Peyer's patch (tissue), 4 donors: Measurements from ENCODE around the gene COX8C. TPM values are rescaled to one million over a fixed set of nuclear protein-coding genes. Genes with fewer than 3 reads are reported as not detected.
"Not testable (repeated sequence)": the region's sequence is repeated elsewhere in the genome, so short reads cannot be mapped to it uniquely, and the experiment has no call there.

Experiments used
- DNase-seq, 3 donors: peaks; one replicate each; pipeline ENCODE4 v3.0.0-alpha.2; 2017 to 2019
- H3K27ac ChIP-seq, 4 donors: fragments of 200-600 bp; sonication (generic); one replicate each; pipeline ENCODE4 v1.5.1; 2016 to 2019
- H3K27me3 ChIP-seq, 2 donors: fragments of 200-600 bp; sonication (generic); one replicate each; pipeline ENCODE4 v1.5.1; 2019
- H3K36me3 ChIP-seq, 3 donors: fragments of 200-600 bp; sonication (generic); one replicate each; pipeline ENCODE4 v1.5.1; 2016 to 2019
- H3K4me1 ChIP-seq, 4 donors: fragments of 200-600 bp; sonication (generic); one replicate each; pipeline ENCODE4 v1.5.1; 2016 to 2019
- H3K4me3 ChIP-seq, 4 donors: fragments of 200-600 bp; sonication (generic); 1 replicate in 3 of 4; 2 replicates in 1 of 4; pipeline ENCODE4 v1.5.1; 2016 to 2019; ENCODE audit warnings: mild to moderate bottlenecking in 1 of 4
- H3K9me3 ChIP-seq, 4 donors: fragments of 200-600 bp; sonication (generic); one replicate each; pipeline ENCODE4 v1.5.1; 2016 to 2019; ENCODE audit warnings: mild to moderate bottlenecking in 1 of 4
- CTCF ChIP-seq, 6 experiments: fragments of 450-650 bp in 4 of 6; fragments of 200-600 bp in 2 of 6; sonication (generic) in 1 of 6; IDR thresholded peaks; one replicate each; pipeline ENCODE4 v1.5.1; 2017 to 2019; ENCODE audit warnings: antibody characterized with exemption in 6 of 6, mild to moderate bottlenecking in 3 of 6, moderate library complexity in 1 of 6
- POLR2A ChIP-seq, 2 donors: fragments of 450-650 bp; IDR thresholded peaks; one replicate each; pipeline ENCODE4 v1.5.1; 2017; ENCODE audit warnings: antibody characterized with exemption in 2 of 2, mild to moderate bottlenecking in 2 of 2, moderate library complexity in 2 of 2
- small RNA-seq, 2 donors: library from RNA; depleted of rRNA; stranded (forward); fragments of <200 nt; gene quantifications; one replicate each; pipeline ENCODE3, GENCODE V24; 2016
- total RNA-seq, 4 donors: library from RNA; depleted of rRNA; stranded (reverse); fragments of >200 nt; gene quantifications; one replicate each; pipeline ENCODE4 v1.1.0, GENCODE V29; 2016

COX8C gene
- total RNA-seq, 4 donors from 2014 or later: not detected

DNA sequence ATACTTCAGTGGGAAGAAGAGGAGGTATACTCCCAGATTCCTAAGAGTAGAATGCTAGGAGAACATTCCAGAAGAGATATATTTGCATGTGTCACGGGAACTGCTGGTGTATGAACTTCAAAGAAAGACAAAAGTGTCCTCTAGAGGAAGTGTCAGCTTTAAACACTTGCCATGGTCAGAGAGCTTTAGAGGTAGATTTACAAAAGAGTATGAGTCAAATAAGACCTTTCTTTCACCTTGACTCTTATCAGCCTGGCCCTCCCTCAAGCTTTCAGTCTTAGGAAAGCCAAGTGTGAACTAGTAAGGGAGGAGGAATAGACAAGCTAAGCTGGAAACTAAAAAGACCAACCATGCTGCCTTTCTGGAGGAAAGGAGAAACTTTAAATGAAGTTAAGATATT is 34.7 kb downstream of the COX8C start:
- no peak for TF ChIP-seq CTCF (IDR thresholded peaks at IDR 0.05)
- TF ChIP-seq POLR2A (IDR thresholded peaks at IDR 0.05): no peak
- H3K27me3 ChIP-seq: no peaks in the 10 kb centered on the region
- H3K36me3 ChIP-seq: no peaks in the 10 kb centered on the region
- no peaks in the 10 kb centered on the region for H3K9me3 ChIP-seq
- no peak overlapping the region for H3K27ac ChIP-seq
- no peaks in the 10 kb centered on the region for H3K4me1 ChIP-seq
- no peak for DNase-seq
- no peak overlapping the region for H3K4me3 ChIP-seq

GRCh38 chr14:93384256-93384655 is 37.3 kb downstream of the COX8C start:
- not testable (repeated sequence) for DNase-seq, H3K27me3 ChIP-seq, H3K9me3 ChIP-seq, H3K4me3 ChIP-seq, H3K4me1 ChIP-seq, H3K36me3 ChIP-seq, H3K27ac ChIP-seq

DNA sequence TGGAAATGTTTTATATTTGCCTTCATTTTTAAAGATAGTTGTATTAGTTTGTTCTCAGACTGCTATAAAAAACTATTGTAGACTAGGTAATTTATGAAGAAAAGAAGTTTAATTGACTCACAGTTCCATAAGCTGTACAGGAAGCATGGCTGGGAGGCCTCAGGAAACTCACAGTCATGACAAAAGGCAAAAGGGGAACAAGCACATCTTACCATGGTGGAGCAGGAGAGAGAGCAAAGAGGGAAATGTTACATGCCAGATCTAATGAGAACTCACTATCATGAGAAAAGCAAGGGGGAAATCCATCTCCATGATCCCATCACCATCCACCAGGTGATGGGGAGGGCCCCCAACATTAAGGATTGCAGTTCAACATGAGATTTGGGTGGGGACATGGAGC is 48.2 kb downstream of the COX8C start:
- Histone ChIP-seq H3K36me3 (no peaks in the 10 kb centered on the region), H3K9me3 (no peaks in the 10 kb centered on the region), H3K27ac (no peak overlapping the region), H3K27me3 (no peaks in the 10 kb centered on the region), H3K4me3 (no peak overlapping the region), H3K4me1 (no peaks in the 10 kb centered on the region)
- TF ChIP-seq CTCF (IDR thresholded peaks at IDR 0.05): no peak
- TF ChIP-seq POLR2A (IDR thresholded peaks at IDR 0.05): no peak
- DNase-seq: no peak

DNA sequence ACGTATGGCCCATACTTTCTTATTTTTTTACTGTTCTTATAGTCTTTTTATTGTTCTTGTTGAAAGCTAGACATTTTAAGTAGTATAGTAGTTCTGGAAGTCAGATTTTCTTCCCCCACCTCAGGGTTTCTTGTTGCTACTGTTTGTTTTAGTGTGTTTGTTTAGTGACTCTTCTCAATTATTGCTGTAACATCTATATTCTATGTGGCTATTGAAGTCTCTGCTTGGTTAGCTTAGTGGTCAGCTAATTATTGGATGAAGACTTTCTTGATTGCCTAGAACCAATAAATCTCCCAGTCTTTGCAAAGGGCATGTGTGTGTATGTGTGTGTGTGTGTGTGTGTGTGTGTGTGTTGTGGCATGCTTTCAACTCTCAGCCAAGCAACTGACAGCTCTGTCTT is 49.5 kb downstream of the COX8C start:
- no peaks in the 10 kb centered on the region for H3K9me3 ChIP-seq
- H3K4me1 ChIP-seq: no peaks in the 10 kb centered on the region
- no peak overlapping the region for H3K27ac ChIP-seq
- H3K4me3 ChIP-seq: no peak overlapping the region
- no peaks in the 10 kb centered on the region for H3K27me3 ChIP-seq
- no peak for DNase-seq
- H3K36me3 ChIP-seq: no peaks in the 10 kb centered on the region
- TF ChIP-seq POLR2A (IDR thresholded peaks at IDR 0.05): no peak
- TF ChIP-seq CTCF (IDR thresholded peaks at IDR 0.05): no peak

Small RNA genes lying within 50 kb of the gene (small RNA-seq; reads per million reads assigned to genes)
- gene RF00019: 0 reads per million in 2 donors

Other genes with a start within 250 kb of the COX8C start
- gene ITPK1, start 231.3 kb upstream of the COX8C start, total RNA-seq: 100 to 1,000 TPM; 132 to 172 (median 157) TPM
- 10 to 100 TPM; 12.4 to 18.9 (median 16.5) TPM for gene MOAP1, start 162.3 kb upstream of the COX8C start, total RNA-seq
- 1 to 10 TPM; 6.0 to 9.9 (median 8.3) TPM for gene LYSET, start 161.9 kb upstream of the COX8C start, total RNA-seq
- 10 to 100 TPM in 2 of 4 donors, 1 to 10 TPM in 2; 7.3 to 16.8 (median 10.8) TPM for gene GON7, start 140.1 kb upstream of the COX8C start, total RNA-seq
- gene UBR7, start 139.9 kb upstream of the COX8C start, total RNA-seq: 10 to 100 TPM; 13.7 to 20.2 (median 15.8) TPM
- 10 to 100 TPM; 28.1 to 38.1 (median 32.2) TPM for gene BTBD7, start 14.1 kb upstream of the COX8C start, total RNA-seq
- not detected for gene UNC79, start 83.8 kb downstream of the COX8C start, total RNA-seq